ENCODE measurements around the gene MKNK1. TPM values are rescaled to one million over a fixed set of nuclear protein-coding genes. Genes with fewer than 3 reads are reported as not detected.

MKNK1 gene
- total and polyA plus RNA-seq, 2 of the 8 experiments (the other 6 are each of a cell fraction or from before 2014, with no cell fraction given), result 13.9 to 21.5 TPM

GRCh38 chr1:46650491-46650890, 46.4 kb upstream of the MKNK1 start:
- Histone ChIP-seq H3K18ac (ENCODE audit: extremely low read depth, low read length) (no peak overlapping the region), H2BK12ac (ENCODE audit: low read depth, low read length) (no peak overlapping the region), H3K9me3 (ENCODE audit: insufficient read depth in 2 of 2, low read depth in 1 of 2, low read length in 1 of 2) (no peaks in the 10 kb centered on the region), H3K23ac (ENCODE audit: insufficient read length) (no peak overlapping the region), H4K91ac (replicated peaks; ENCODE audit: insufficient read length, low read length) (no peak overlapping the region), H2BK15ac (ENCODE audit: low read length) (no peak overlapping the region), H2AK5ac (ENCODE audit: low read depth, low read length) (no peak overlapping the region), H2AFZ (ENCODE audit: low read length) (no peak overlapping the region), H2BK20ac (ENCODE audit: low read length) (no peak overlapping the region), H3K36me3 (ENCODE audit: control insufficient read depth in 2 of 4, insufficient read depth in 4 of 4, low read length in 3 of 4) (peaks cover 0 to 44% (median 14%) of the 10 kb centered on the region in 4 experiments; a peak in 6 of 8 replicates), H4K5ac (ENCODE audit: insufficient read length, low read depth, low read length) (no peak overlapping the region), H3K9ac (replicated peaks in 1 of 4; ENCODE audit: extremely low read depth in 1 of 4, low read depth in 3 of 4, low read length in 3 of 4) (no peak overlapping the region), H3K23me2 (ENCODE audit: low read depth, low read length) (no peaks in the 10 kb centered on the region), H3K79me2 (ENCODE audit: control insufficient read depth in 1 of 2, insufficient read depth in 2 of 2, low read length in 2 of 2) (no peaks in the 10 kb centered on the region), H3K27me3 (replicated peaks in 1 of 4; ENCODE audit: control insufficient read depth in 3 of 4, extremely low read depth in 1 of 4, insufficient read depth in 3 of 4, low read length in 3 of 4) (no peaks in the 10 kb centered on the region), H4K8ac (ENCODE audit: extremely low read depth, insufficient read depth, low read length) (no peak overlapping the region), H3K56ac (replicated peaks; ENCODE audit: insufficient read length, low read depth, low read length) (no peak overlapping the region), H3K4me3 (ENCODE audit: extremely low read depth in 1 of 4, insufficient read depth in 2 of 4, low read depth in 3 of 4, low read length in 4 of 4) (no peak overlapping the region), H3K4me1 (replicated peaks in 1 of 4; ENCODE audit: control insufficient read depth in 3 of 4, insufficient read depth in 4 of 4, low read length in 3 of 4) (no peaks in the 10 kb centered on the region), H2BK5ac (ENCODE audit: low read depth, low read length) (no peak overlapping the region), H3K27ac (ENCODE audit: low read depth, low read length) (no peak overlapping the region), H3K4me2 (ENCODE audit: insufficient read depth in 1 of 2, low read depth in 2 of 2, low read length in 2 of 2) (no peak overlapping the region), H3K79me1 (ENCODE audit: low read depth, low read length) (no peaks in the 10 kb centered on the region), H3K14ac (ENCODE audit: insufficient read length) (no peak overlapping the region), H3K4ac (replicated peaks; ENCODE audit: insufficient read length, low read depth, low read length) (no peak overlapping the region), H4K20me1 (replicated peaks in 1 of 2; ENCODE audit: control insufficient read depth in 1 of 2, insufficient read depth in 2 of 2, low read length in 2 of 2) (no peaks in the 10 kb centered on the region), H2BK120ac (replicated peaks; ENCODE audit: low read depth, low read length) (no peak overlapping the region)
- ChIA-PET CTCF (ENCODE audit: partially characterized antibody) (interaction anchor here (1.0 kb wide), 1 partner anchor 17 kb away, joined by 3 read pairs; the partner anchor contains the start of gene ATPAF1), POLR2A (ENCODE audit: partially characterized antibody) (interaction anchor here (1.0 to 1.1 kb wide), 2 partner anchors 8 to 51 kb away, joined by 3 to 4 read pairs; no protein-coding TSS in a partner anchor)
- WGBS, 2 experiments (ENCODE audit: extremely low coverage in 1 of 2, insufficient coverage in 1 of 2, insufficient read length in 1 of 2, insufficient replicate concordance in 2 of 2, low coverage in 1 of 2, low lambda C conversion rate in 2 of 2, missing lambda C conversion rate in 1 of 2), result 95% methylated on average over 3 of the region's 3 CpGs; no CpG with 5 or more reads in 1 of the 2 experiments
- TF ChIP-seq PHF8 (conservative IDR thresholded peaks at IDR 0.05; ENCODE audit: low read depth, low read length) (no peak), RFX5 (IDR thresholded peaks at IDR 0.05; ENCODE audit: borderline replicate concordance, low read depth, low read length) (no peak), TBP (IDR thresholded peaks at IDR 0.05; ENCODE audit: low read depth, low read length) (no peak), SRF (IDR thresholded peaks at IDR 0.05; ENCODE audit: low read depth, low read length) (no peak), SP4 (IDR thresholded peaks at IDR 0.05; ENCODE audit: low read length) (no peak), BACH1 (IDR thresholded peaks at IDR 0.05; ENCODE audit: low read length) (no peak), EZH2 (IDR thresholded peaks at IDR 0.05; ENCODE audit: low read depth, low read length, severe bottlenecking) (no peak)
- TF ChIP-seq, protein P1, sequence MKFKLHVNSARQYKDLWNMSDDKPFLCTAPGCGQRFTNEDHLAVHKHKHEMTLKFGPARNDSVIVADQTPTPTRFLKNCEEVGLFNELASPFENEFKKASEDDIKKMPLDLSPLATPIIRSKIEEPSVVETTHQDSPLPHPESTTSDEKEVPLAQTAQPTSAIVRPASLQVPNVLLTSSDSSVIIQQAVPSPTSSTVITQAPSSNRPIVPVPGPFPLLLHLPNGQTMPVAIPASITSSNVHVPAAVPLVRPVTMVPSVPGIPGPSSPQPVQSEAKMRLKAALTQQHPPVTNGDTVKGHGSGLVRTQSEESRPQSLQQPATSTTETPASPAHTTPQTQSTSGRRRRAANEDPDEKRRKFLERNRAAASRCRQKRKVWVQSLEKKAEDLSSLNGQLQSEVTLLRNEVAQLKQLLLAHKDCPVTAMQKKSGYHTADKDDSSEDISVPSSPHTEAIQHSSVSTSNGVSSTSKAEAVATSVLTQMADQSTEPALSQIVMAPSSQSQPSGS (IDR thresholded peaks at IDR 0.05; ENCODE audit: low read length), result no peak
- DNase-seq (ENCODE audit: low read depth in 1 of 2, low spot score in 2 of 2) (no peak), FAIRE-seq (no peak)

All from H1 (cell line).